B cell (primary cell): ENCODE results near the gene STON2. TPM values are rescaled to one million over a fixed set of nuclear protein-coding genes. Genes with fewer than 3 reads are reported as not detected.

Source experiments
- ATAC-seq: fragments of 200-7000 bp; cut with Tn5 transposase; one replicate; pipeline ENCODE4 v1.10.0; 2021; ENCODE audit warnings: low read depth, mild to moderate bottlenecking, moderate number of reproducible peaks, moderate library complexity
- CTCF ChIA-PET: fragments of 350-600 bp; sonication (Branson Sonifier 250); formaldehyde crosslinking; loops from one replicate; lab custom pipeline; 2021; ENCODE audit warnings: antibody characterized with exemption, inconsistent platforms; lab: Charles Lee
- POLR2A ChIA-PET: fragments of 350-600 bp; sonication (Branson Sonifier 250); formaldehyde crosslinking; loops from one replicate; lab custom pipeline; 2021; ENCODE audit warnings: antibody characterized with exemption; lab: Charles Lee
- DNase-seq: peaks from one replicate; pipeline ENCODE4 v3.0.0; 2013
- H2AFZ ChIP-seq: 2 replicates; pipeline ENCODE4 v1.6.1; 2012; ENCODE audit warnings: mild to moderate bottlenecking, low read depth, low read length; ENCODE audit not compliant: insufficient read depth, poor library complexity, severe bottlenecking
- H3K27ac ChIP-seq, 2 donors: 1 replicate in 1 of 2; 2 replicates in 1 of 2; pipeline ENCODE4 v1.5.1; 2012 to 2013; ENCODE audit warnings: low read length in 2 of 2, mild to moderate bottlenecking in 2 of 2, moderate library complexity in 1 of 2
- H3K27me3 ChIP-seq, 4 experiments: fragments of 200-600 bp in 1 of 4; sonication (generic) in 1 of 4; replicated peaks in 1 of 4; 1 replicate in 2 of 4; 2 replicates in 2 of 4; pipeline versions ENCODE4 v1.6.1 to v1.7.0; 2013 to 2016; ENCODE audit warnings: low read length in 3 of 4, mild to moderate bottlenecking in 2 of 4, mixed read lengths in 1 of 4, moderate library complexity in 1 of 4; ENCODE audit not compliant: insufficient read depth in 4 of 4, control insufficient read depth in 3 of 4; ENCODE audit errors: control extremely low read depth in 1 of 4
- H3K36me3 ChIP-seq, 2 experiments: replicated peaks in 1 of 2; 1 replicate in 1 of 2; 2 replicates in 1 of 2; pipeline versions ENCODE4 v1.6.1 to v1.7.1; 2013; ENCODE audit warnings: low read length in 1 of 2; ENCODE audit not compliant: insufficient read depth in 2 of 2, control insufficient read depth in 1 of 2; ENCODE audit errors: control extremely low read depth in 1 of 2, extremely low read depth in 1 of 2
- H3K4me1 ChIP-seq, 2 donors: fragments of 200-600 bp in 1 of 2; sonication (generic) in 1 of 2; 1 replicate in 1 of 2; 2 replicates in 1 of 2; pipeline versions ENCODE4 v1.5.1 to v1.6.1; 2013 to 2017; ENCODE audit warnings: low read length in 2 of 2; ENCODE audit not compliant: control insufficient read depth in 2 of 2, insufficient read depth in 2 of 2
- H3K4me2 ChIP-seq: replicated peaks from 2 replicates; pipeline ENCODE3; 2012; ENCODE audit warnings: mild to moderate bottlenecking, low read depth, low read length; ENCODE audit not compliant: poor library complexity, severe bottlenecking
- H3K4me3 ChIP-seq, 5 experiments: fragments of 200-600 bp in 1 of 5; sonication (generic) in 1 of 5; 1 replicate in 3 of 5; 2 replicates in 2 of 5; pipeline versions ENCODE4 v1.5.1 to v1.7.0; 2011 to 2016; ENCODE audit warnings: low read length in 4 of 5, mild to moderate bottlenecking in 4 of 5, low read depth in 2 of 5, control low read depth in 1 of 5, moderate library complexity in 1 of 5; ENCODE audit not compliant: insufficient read depth in 1 of 5; ENCODE audit errors: control extremely low read depth in 1 of 5, extremely low read depth in 1 of 5
- H3K79me2 ChIP-seq: fragments of 200-600 bp; sonication (generic); one replicate; pipeline ENCODE4 v1.6.0; 2016; ENCODE audit warnings: low read length; ENCODE audit not compliant: control insufficient read depth, insufficient read depth
- H3K9ac ChIP-seq: fragments of 200-600 bp; sonication (generic); 2 replicates; pipeline ENCODE4 v1.6.1; 2017; ENCODE audit warnings: mild to moderate bottlenecking, low read length, moderate library complexity
- H3K9me3 ChIP-seq, 3 donors: one replicate each; pipeline versions ENCODE4 v1.6.1 to v1.7.1; 2013; ENCODE audit warnings: low read length in 2 of 3; ENCODE audit not compliant: control insufficient read depth in 2 of 3, insufficient read depth in 1 of 3; ENCODE audit errors: control extremely low read depth in 1 of 3
- H4K20me1 ChIP-seq: 2 replicates; pipeline ENCODE4 v1.6.0; 2012; ENCODE audit warnings: mild to moderate bottlenecking, low read length; ENCODE audit not compliant: insufficient read depth, control insufficient read depth, poor library complexity, severe bottlenecking
- H3K27ac Mint-ChIP-seq: one replicate; pipeline ENCODE4 v1.8.0; 2021; ENCODE audit warnings: mixed read lengths
- H3K27me3 Mint-ChIP-seq: one replicate; pipeline ENCODE4 v1.8.0; 2021; ENCODE audit warnings: mixed read lengths
- H3K4me1 Mint-ChIP-seq: one replicate; pipeline ENCODE4 v1.8.0; 2021; ENCODE audit warnings: mixed read lengths
- H3K4me3 Mint-ChIP-seq: one replicate; pipeline ENCODE4 v1.8.0; 2021; ENCODE audit warnings: mixed read lengths
- H3K9me3 Mint-ChIP-seq: one replicate; pipeline ENCODE4 v1.8.0; 2022; ENCODE audit warnings: mixed read lengths; ENCODE audit not compliant: insufficient read depth
- CTCF ChIP-seq: fragments of 200-600 bp; IDR thresholded peaks from one replicate; pipeline ENCODE4 v1.8.0; 2022; ENCODE audit warnings: antibody characterized with exemption, mild to moderate bottlenecking
- EZH2 ChIP-seq: IDR thresholded peaks from 2 replicates; pipeline ENCODE4 v1.6.1; 2012; ENCODE audit warnings: borderline replicate concordance, low read depth, mild to moderate bottlenecking, moderate library complexity, low read length; ENCODE audit not compliant: insufficient read depth, poor library complexity, severe bottlenecking
- WGBS: methylation state at CpG from one replicate; pipeline ENCODE4 v1.1.5; 2013; ENCODE audit warnings: missing lambda C conversion rate; ENCODE audit not compliant: insufficient coverage; 5-methylcytosine and 5-hydroxymethylcytosine counted together
- intact Hi-C: fragments of 100-400 bp; cut with micrococcal nuclease; formaldehyde crosslinking; loops from one replicate; pipeline ENCODE4 v1.10.0; 2022
- polyA plus RNA-seq: library from polyadenylated mRNA; depleted of rRNA; stranded (reverse); fragments of >200 nt; gene quantifications from 2 replicates; pipeline ENCODE4 v1.2.3, GENCODE V29; 2012
- total RNA-seq, 2 donors: library from RNA; stranded (reverse); fragments of 120-200 nt in 1 of 2; gene quantifications; 1 replicate in 1 of 2; 2 replicates in 1 of 2; pipeline versions ENCODE4 v1.2.3 to v1.2.4, GENCODE V29; 2013 to 2022

STON2 gene
- total and polyA plus RNA-seq, 2 donors (not counting 1 experiment from before 2014, with no cell fraction given), result 0.03 TPM; not detected in 1

GRCh38 chr14:81268016-81268416 lies 132.1 kb downstream of the STON2 start:
- no peaks in the 10 kb centered on the region for H3K4me1 Mint-ChIP-seq
- Histone ChIP-seq H4K20me1 (no peaks in the 10 kb centered on the region), H3K79me2 (no peaks in the 10 kb centered on the region), H3K4me2 (no peak overlapping the region), H3K27ac (no peak overlapping the region), H3K36me3 (no peaks in the 10 kb centered on the region), H3K4me1 (no peaks in the 10 kb centered on the region), H2AFZ (no peak overlapping the region), H3K9ac (no peak overlapping the region), H3K27me3 (peaks cover 0 to 4% (median 0%) of the 10 kb centered on the region in 4 experiments), H3K9me3 (no peaks in the 10 kb centered on the region), H3K4me3 (no peak overlapping the region)
- ChIA-PET CTCF (interaction anchor here (0.7 to 3.5 kb wide), 4 partner anchors 19 to 209 kb away, joined by 4 to 32 read pairs (median 16); no protein-coding TSS in a partner anchor), POLR2A (no interaction called here)
- 55% methylated on average over 2 of the region's 3 CpGs for WGBS
- DNase-seq (no peak), ATAC-seq (no peak)
- H3K4me3 Mint-ChIP-seq, result no peak overlapping the region
- H3K27ac Mint-ChIP-seq, result no peak overlapping the region
- H3K27me3 Mint-ChIP-seq, result peaks cover 29% of the 10 kb centered on the region
- TF ChIP-seq CTCF (no peak), EZH2 (no peak)
- H3K9me3 Mint-ChIP-seq, result no peaks in the 10 kb centered on the region
- intact Hi-C loops, result no loop called here

GRCh38 chr14:81265636-81266169 lies 134.4 kb downstream of the STON2 start:
- WGBS, result no CpG with 5 or more reads among the region's 3 CpGs
- ChIA-PET CTCF (interaction anchor here (0.7 to 2.3 kb wide), 5 partner anchors 10 to 199 kb away, joined by 3 to 11 read pairs (median 3); no protein-coding TSS in a partner anchor), POLR2A (no interaction called here)
- Histone ChIP-seq H4K20me1 (no peaks in the 10 kb centered on the region), H3K4me2 (no peak overlapping the region), H3K4me1 (no peaks in the 10 kb centered on the region), H2AFZ (no peak overlapping the region), H3K9ac (no peak overlapping the region), H3K27me3 (peaks cover 0 to 4% (median 0%) of the 10 kb centered on the region in 4 experiments), H3K79me2 (no peaks in the 10 kb centered on the region), H3K9me3 (no peaks in the 10 kb centered on the region), H3K27ac (no peak overlapping the region), H3K36me3 (no peaks in the 10 kb centered on the region), H3K4me3 (no peak overlapping the region)
- TF ChIP-seq EZH2, result no peak
- TF ChIP-seq CTCF, result no peak
- Mint-ChIP-seq H3K9me3 (no peaks in the 10 kb centered on the region), H3K27me3 (peaks cover 38% of the 10 kb centered on the region), H3K27ac (no peak overlapping the region), H3K4me1 (no peaks in the 10 kb centered on the region), H3K4me3 (no peak overlapping the region)
- no peak for DNase-seq
- intact Hi-C loops, result no loop called here
- no peak for ATAC-seq
